Activated naive CD4-positive, alpha-beta T cell treated with anti-CD3 and anti-CD28 coated beads for 36 hours (primary cell): Measurements from ENCODE around the gene WFDC1. TPM values are rescaled to one million over a fixed set of nuclear protein-coding genes. Genes with fewer than 3 reads are reported as not detected.

ENCODE experiments used
- CTCF ChIA-PET: fragments of 350-600 bp; sonication (Branson Sonifier 250); formaldehyde crosslinking; loops from one replicate; lab custom pipeline; 2021; ENCODE audit warnings: antibody characterized with exemption; lab: Charles Lee
- DNase-seq: peaks from one replicate; pipeline ENCODE4 v3.0.0-alpha.2; 2020
- H3K27ac Mint-ChIP-seq: one replicate; pipeline ENCODE4 v1.8.0; 2021; ENCODE audit warnings: mild to moderate bottlenecking, mixed read lengths
- H3K27me3 Mint-ChIP-seq: one replicate; pipeline ENCODE4 v1.8.0; 2021; ENCODE audit warnings: low read depth, mixed read lengths
- H3K36me3 Mint-ChIP-seq: one replicate; pipeline ENCODE4 v1.8.0; 2021; ENCODE audit warnings: low read depth, mixed read lengths
- H3K4me1 Mint-ChIP-seq: one replicate; pipeline ENCODE4 v1.8.0; 2021; ENCODE audit warnings: low read depth, mixed read lengths
- H3K4me3 Mint-ChIP-seq: one replicate; pipeline ENCODE4 v1.8.0; 2021; ENCODE audit warnings: mild to moderate bottlenecking, moderate library complexity, mixed read lengths
- H3K9me3 Mint-ChIP-seq: one replicate; pipeline ENCODE4 v1.8.0; 2021; ENCODE audit warnings: mixed read lengths
- intact Hi-C: fragments of 100-400 bp; cut with micrococcal nuclease; formaldehyde crosslinking; loops from one replicate; pipeline ENCODE4 v1.15.1; 2023
- total RNA-seq, 2 experiments: library from RNA; stranded (reverse); gene quantifications; one replicate each; pipeline ENCODE4 v1.2.3, GENCODE V29; 2021

The WFDC1 gene
- total RNA-seq, 2 experiments from 2014 or later = not detected

DNA sequence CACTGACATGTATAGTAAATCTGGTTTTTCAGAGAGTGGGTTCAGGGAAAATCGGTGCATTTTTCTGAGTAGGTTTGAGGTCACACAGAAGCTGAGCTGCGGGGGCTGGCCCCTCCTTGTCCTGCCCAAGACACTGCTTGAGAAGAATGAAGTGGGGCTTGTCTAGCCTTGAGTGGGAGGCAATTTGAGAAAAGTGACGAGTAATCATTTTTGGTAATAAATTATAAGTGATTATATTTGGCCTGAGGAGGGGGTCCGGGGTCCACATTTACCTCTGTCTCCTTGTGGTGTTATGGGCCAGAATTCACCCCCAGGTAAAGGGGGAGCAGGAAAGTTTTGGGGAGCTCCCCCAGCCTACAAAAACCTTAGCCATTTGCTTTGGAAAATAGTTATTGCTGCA, 28.1 kb downstream of the WFDC1 start:
- intact Hi-C loops = no loop called here
- Mint-ChIP-seq H3K9me3 (peaks cover 7% of the 10 kb centered on the region), H3K4me3 (no peak overlapping the region), H3K27ac (no peak overlapping the region), H3K36me3 (no peaks in the 10 kb centered on the region), H3K4me1 (no peaks in the 10 kb centered on the region), H3K27me3 (peaks cover 1% of the 10 kb centered on the region)
- CTCF ChIA-PET = no interaction called here
- no peak for DNase-seq

GRCh38 chr16:84323606-84324005, 28.9 kb downstream of the WFDC1 start:
- Mint-ChIP-seq H3K9me3 (peaks cover 3% of the 10 kb centered on the region), H3K4me1 (no peaks in the 10 kb centered on the region), H3K27me3 (peaks cover 1% of the 10 kb centered on the region), H3K27ac (no peak overlapping the region), H3K4me3 (no peak overlapping the region), H3K36me3 (no peaks in the 10 kb centered on the region)
- no peak for DNase-seq
- intact Hi-C loops = no loop called here
- CTCF ChIA-PET = no interaction called here

GRCh38 chr16:84324434-84325262, 30.0 kb downstream of the WFDC1 start:
- Mint-ChIP-seq H3K4me3 (no peak overlapping the region), H3K9me3 (no peaks in the 10 kb centered on the region), H3K4me1 (no peaks in the 10 kb centered on the region), H3K27ac (no peak overlapping the region), H3K36me3 (no peaks in the 10 kb centered on the region), H3K27me3 (peaks cover 1% of the 10 kb centered on the region)
- CTCF ChIA-PET = interaction anchor here (0.6 to 0.7 kb wide), 2 partner anchors 43 to 431 kb away, joined by 3 to 6 read pairs; partner anchors contain the start of gene ATP2C2
- intact Hi-C loops = no loop called here
- no peak for DNase-seq

DNA sequence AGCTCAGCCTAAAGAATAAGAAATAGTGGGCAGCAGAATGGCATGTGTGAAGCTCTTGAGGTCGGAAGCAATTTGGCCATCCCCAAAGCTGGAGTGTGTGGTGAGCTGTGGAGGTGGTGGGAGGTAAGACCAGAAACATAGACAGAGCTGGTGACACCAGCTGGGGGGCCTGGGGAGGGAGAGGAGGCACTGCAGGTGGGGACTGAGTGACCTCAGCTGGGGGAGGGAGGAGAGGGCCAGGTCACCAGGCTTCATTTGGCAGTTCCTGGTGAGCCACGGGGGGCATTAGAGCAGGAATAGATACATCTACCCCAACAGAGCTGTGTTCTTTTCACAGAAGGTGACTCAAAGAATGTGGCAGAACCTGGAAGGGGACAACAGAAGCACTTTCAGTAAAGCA, 31.9 kb downstream of the WFDC1 start:
- no peak overlapping the region for H3K27ac Mint-ChIP-seq
- H3K4me1 Mint-ChIP-seq = no peaks in the 10 kb centered on the region
- intact Hi-C loops = no loop called here
- DNase-seq = no peak
- CTCF ChIA-PET = interaction anchor here (1.7 kb wide), 1 partner anchor 18 kb away, joined by 5 read pairs; no protein-coding TSS in a partner anchor
- H3K4me3 Mint-ChIP-seq = no peak overlapping the region
- no peaks in the 10 kb centered on the region for H3K9me3 Mint-ChIP-seq
- no peaks in the 10 kb centered on the region for H3K36me3 Mint-ChIP-seq
- H3K27me3 Mint-ChIP-seq = peaks cover 1% of the 10 kb centered on the region

DNA sequence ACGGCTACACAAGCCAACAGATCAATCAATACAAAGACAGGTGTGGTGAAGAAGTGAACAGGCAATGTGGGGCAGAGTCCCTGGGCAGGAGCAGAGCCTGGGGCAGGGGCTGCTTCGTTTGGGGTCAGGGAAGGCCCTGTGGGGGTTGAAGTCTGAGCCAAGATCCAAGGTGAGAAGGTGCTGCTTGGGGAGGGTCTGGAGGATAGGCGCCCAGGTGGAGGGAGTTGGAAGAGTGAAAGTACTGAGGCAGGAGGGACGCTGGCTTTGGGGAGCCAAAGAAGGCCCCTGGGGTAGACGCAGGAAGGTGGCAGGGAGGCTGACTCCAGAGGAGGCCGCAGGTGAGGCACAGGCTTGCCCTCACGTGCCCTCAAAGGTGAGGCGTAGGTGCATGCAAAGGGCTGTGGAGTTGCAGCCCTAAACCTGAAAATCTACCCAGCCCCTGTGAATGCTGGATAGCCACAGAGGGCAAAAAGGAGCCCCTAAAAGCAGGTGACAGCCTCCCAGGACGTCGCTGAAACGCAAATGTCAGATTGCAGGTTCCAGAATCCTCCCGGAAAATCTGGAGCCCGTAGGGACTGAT, 33.3 kb downstream of the WFDC1 start:
- H3K9me3 Mint-ChIP-seq = no peaks in the 10 kb centered on the region
- no peak overlapping the region for H3K4me3 Mint-ChIP-seq
- intact Hi-C loops = no loop called here
- no peak overlapping the region for H3K27ac Mint-ChIP-seq
- no peaks in the 10 kb centered on the region for H3K4me1 Mint-ChIP-seq
- no peaks in the 10 kb centered on the region for H3K36me3 Mint-ChIP-seq
- no peak for DNase-seq
- CTCF ChIA-PET = interaction anchor here (1.6 kb wide), 1 partner anchor 50 kb away, joined by 4 read pairs; no protein-coding TSS in a partner anchor
- peaks cover 1% of the 10 kb centered on the region for H3K27me3 Mint-ChIP-seq

GRCh38 chr16:84329016-84329415, 34.3 kb downstream of the WFDC1 start:
- no peaks in the 10 kb centered on the region for H3K4me1 Mint-ChIP-seq
- peaks cover 1% of the 10 kb centered on the region for H3K27me3 Mint-ChIP-seq
- intact Hi-C loops = no loop called here
- H3K4me3 Mint-ChIP-seq = no peak overlapping the region
- DNase-seq = no peak
- H3K9me3 Mint-ChIP-seq = no peaks in the 10 kb centered on the region
- CTCF ChIA-PET = interaction anchor here (1.6 kb wide), 1 partner anchor 51 kb away, joined by 4 read pairs; no protein-coding TSS in a partner anchor
- H3K27ac Mint-ChIP-seq = no peak overlapping the region
- H3K36me3 Mint-ChIP-seq = no peaks in the 10 kb centered on the region

GRCh38 chr16:84329843-84330684, 35.4 kb downstream of the WFDC1 start:
- H3K4me1 Mint-ChIP-seq = no peaks in the 10 kb centered on the region
- no peak overlapping the region for H3K27ac Mint-ChIP-seq
- peaks cover 3% of the 10 kb centered on the region for H3K9me3 Mint-ChIP-seq
- intact Hi-C loops = no loop called here
- CTCF ChIA-PET = no interaction called here
- DNase-seq = no peak
- peaks cover 1% of the 10 kb centered on the region for H3K27me3 Mint-ChIP-seq
- no peaks in the 10 kb centered on the region for H3K36me3 Mint-ChIP-seq
- H3K4me3 Mint-ChIP-seq = no peak overlapping the region

- CTCF ChIA-PET = no interaction called here
- no peaks in the 10 kb centered on the region for H3K4me1 Mint-ChIP-seq
Observed at GRCh38 chr16:84330685-84331050, 36.0 kb downstream of the WFDC1 start.

GRCh38 chr16:84331998-84332780, 37.5 kb downstream of the WFDC1 start:
- H3K27me3 Mint-ChIP-seq = no peaks in the 10 kb centered on the region
- no peak for DNase-seq
- H3K4me3 Mint-ChIP-seq = no peak overlapping the region
- H3K27ac Mint-ChIP-seq = no peak overlapping the region
- CTCF ChIA-PET = no interaction called here
- H3K9me3 Mint-ChIP-seq = peaks cover 14% of the 10 kb centered on the region
- no peaks in the 10 kb centered on the region for H3K36me3 Mint-ChIP-seq
- H3K4me1 Mint-ChIP-seq = no peaks in the 10 kb centered on the region
- intact Hi-C loops = no loop called here

More at GRCh38 chr16:84330685-84331050, 36.0 kb downstream of the WFDC1 start:
- Mint-ChIP-seq H3K4me3 (no peak overlapping the region), H3K27me3 (peaks cover 1% of the 10 kb centered on the region), H3K9me3 (peaks cover 9% of the 10 kb centered on the region), H3K27ac (no peak overlapping the region), H3K36me3 (no peaks in the 10 kb centered on the region)
- intact Hi-C loops = no loop called here
- no peak for DNase-seq

DNA sequence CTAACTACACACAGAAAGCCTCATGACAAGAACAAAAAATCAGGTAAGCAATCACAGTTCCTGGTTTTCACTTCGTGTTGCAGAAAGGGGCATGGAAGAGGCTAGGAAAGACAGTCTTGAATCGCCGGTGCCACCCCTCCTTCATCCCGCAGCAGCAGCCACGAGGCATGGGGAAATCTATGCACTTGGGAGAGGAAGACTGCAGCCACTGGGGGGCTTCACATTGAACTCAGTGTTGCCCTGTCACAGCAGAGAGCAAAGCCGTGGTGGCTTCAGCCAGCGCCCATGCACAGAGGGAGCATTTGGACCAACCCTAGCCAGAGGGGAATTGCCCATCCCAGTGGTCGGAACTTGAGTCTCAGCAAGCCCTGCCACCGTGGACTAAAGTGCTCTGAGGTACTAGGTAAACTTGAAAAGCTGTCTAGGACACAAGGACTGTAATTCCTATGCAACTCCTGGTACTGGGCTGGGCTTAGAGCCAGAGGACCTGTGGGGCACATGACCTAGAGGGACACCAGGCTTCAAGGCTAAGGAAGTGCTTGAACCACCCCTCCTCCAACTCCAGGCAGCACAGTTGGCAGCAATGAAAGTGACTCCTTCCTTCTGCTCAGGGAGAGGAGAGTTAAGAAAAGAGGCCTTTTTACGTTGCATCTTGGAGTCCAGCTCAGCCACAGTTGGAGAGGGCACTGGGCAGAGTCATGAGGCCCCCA, 38.5 kb downstream of the WFDC1 start:
- DNase-seq = no peak
- intact Hi-C loops = no loop called here
- Mint-ChIP-seq H3K4me3 (no peak overlapping the region), H3K4me1 (no peaks in the 10 kb centered on the region), H3K27me3 (no peaks in the 10 kb centered on the region), H3K9me3 (peaks cover 17% of the 10 kb centered on the region), H3K27ac (no peak overlapping the region), H3K36me3 (no peaks in the 10 kb centered on the region)
- CTCF ChIA-PET = interaction anchor here (0.8 kb wide), 1 partner anchor 56 kb away, joined by 3 read pairs; no protein-coding TSS in a partner anchor

DNA sequence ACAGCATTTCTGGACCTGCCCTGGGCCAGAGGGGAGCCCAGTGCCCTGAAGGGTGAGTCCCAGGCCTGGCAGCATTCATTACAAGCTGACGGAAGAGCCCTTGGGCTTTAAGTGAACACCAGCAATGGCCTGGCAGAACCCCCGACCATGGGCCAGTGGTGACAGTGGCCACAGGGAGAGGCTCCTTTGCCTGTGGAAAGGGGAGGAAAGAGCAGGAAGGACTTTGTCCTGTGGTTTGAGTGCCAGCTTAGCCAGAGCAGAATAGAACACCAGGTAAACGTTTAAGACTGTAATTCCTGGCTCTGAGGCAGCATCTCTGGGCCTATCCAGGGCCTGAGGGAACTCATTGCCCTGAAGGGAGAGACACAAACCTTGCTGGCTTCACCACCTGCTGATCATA, 39.4 kb downstream of the WFDC1 start:
- CTCF ChIA-PET = no interaction called here
- H3K4me3 Mint-ChIP-seq = no peak overlapping the region
- intact Hi-C loops = no loop called here
- no peak overlapping the region for H3K27ac Mint-ChIP-seq
- no peaks in the 10 kb centered on the region for H3K27me3 Mint-ChIP-seq
- no peak for DNase-seq
- H3K9me3 Mint-ChIP-seq = peaks cover 17% of the 10 kb centered on the region
- H3K4me1 Mint-ChIP-seq = no peaks in the 10 kb centered on the region
- no peaks in the 10 kb centered on the region for H3K36me3 Mint-ChIP-seq
